Measurements from ENCODE around the gene ZNF546.

ZNF546 gene

GRCh38 chr19:39998501-39998900 is 1.6 kb downstream of the ZNF546 start:
- TF ChIP-seq, protein P1, sequence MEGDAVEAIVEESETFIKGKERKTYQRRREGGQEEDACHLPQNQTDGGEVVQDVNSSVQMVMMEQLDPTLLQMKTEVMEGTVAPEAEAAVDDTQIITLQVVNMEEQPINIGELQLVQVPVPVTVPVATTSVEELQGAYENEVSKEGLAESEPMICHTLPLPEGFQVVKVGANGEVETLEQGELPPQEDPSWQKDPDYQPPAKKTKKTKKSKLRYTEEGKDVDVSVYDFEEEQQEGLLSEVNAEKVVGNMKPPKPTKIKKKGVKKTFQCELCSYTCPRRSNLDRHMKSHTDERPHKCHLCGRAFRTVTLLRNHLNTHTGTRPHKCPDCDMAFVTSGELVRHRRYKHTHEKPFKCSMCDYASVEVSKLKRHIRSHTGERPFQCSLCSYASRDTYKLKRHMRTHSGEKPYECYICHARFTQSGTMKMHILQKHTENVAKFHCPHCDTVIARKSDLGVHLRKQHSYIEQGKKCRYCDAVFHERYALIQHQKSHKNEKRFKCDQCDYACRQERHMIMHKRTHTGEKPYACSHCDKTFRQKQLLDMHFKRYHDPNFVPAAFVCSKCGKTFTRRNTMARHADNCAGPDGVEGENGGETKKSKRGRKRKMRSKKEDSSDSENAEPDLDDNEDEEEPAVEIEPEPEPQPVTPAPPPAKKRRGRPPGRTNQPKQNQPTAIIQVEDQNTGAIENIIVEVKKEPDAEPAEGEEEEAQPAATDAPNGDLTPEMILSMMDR (IDR thresholded peaks at IDR 0.05; ENCODE audit: insufficient read depth, low read depth, low read length, missing control alignments): no peak
- DNase-seq (ENCODE audit: low read depth): no peak
- H3K4me3 ChIP-seq (ENCODE audit: low read depth, low read length): no peak overlapping the region

- DNase-seq (ENCODE audit: low read depth): no peak
- no peak overlapping the region for H3K4me3 ChIP-seq (ENCODE audit: low read depth, low read length)
- TF ChIP-seq, protein P1 (IDR thresholded peaks at IDR 0.05; ENCODE audit: insufficient read depth, low read depth, low read length, missing control alignments): no peak
Observed at GRCh38 chr19:40005691-40006272, 8.9 kb downstream of the ZNF546 start.

- H3K4me3 ChIP-seq (ENCODE audit: low read depth, low read length): no peak overlapping the region
- TF ChIP-seq, protein P1 (IDR thresholded peaks at IDR 0.05; ENCODE audit: insufficient read depth, low read depth, low read length, missing control alignments): no peak
- DNase-seq (ENCODE audit: low read depth): no peak
Observed at GRCh38 chr19:40006273-40006691, 9.4 kb downstream of the ZNF546 start.

- H3K4me3 ChIP-seq (ENCODE audit: low read depth, low read length): no peak overlapping the region
- no peak for DNase-seq (ENCODE audit: low read depth)
- TF ChIP-seq, protein P1 (IDR thresholded peaks at IDR 0.05; ENCODE audit: insufficient read depth, low read depth, low read length, missing control alignments): no peak
Observed at GRCh38 chr19:40009674-40010073, 12.8 kb downstream of the ZNF546 start.

GRCh38 chr19:40013991-40014390 is 17.1 kb downstream of the ZNF546 start:
- TF ChIP-seq, protein P1 (IDR thresholded peaks at IDR 0.05; ENCODE audit: insufficient read depth, low read depth, low read length, missing control alignments): no peak
- no peak overlapping the region for H3K4me3 ChIP-seq (ENCODE audit: low read depth, low read length)
- DNase-seq (ENCODE audit: low read depth): no peak

GRCh38 chr19:40023969-40024368 is 27.1 kb downstream of the ZNF546 start:
- no peak for DNase-seq (ENCODE audit: low read depth)
- TF ChIP-seq, protein P1 (IDR thresholded peaks at IDR 0.05; ENCODE audit: insufficient read depth, low read depth, low read length, missing control alignments): no peak
- no peak overlapping the region for H3K4me3 ChIP-seq (ENCODE audit: low read depth, low read length)

All from GM12865 (cell line).